Measurements from ENCODE around the gene AKAP8L. TPM values are rescaled to one million over a fixed set of nuclear protein-coding genes. Genes with fewer than 3 reads are reported as not detected.

Gene AKAP8L
- total and polyA plus RNA-seq, 9 of the 15 experiments (the other 6 are each of a cell fraction or from before 2014, with no cell fraction given): 2.4 to 116 (median 70.7) TPM

- TF ChIP-seq EP400 (IDR thresholded peaks at IDR 0.05): peak; percentile 13; the same call in 1 of the 2 replicates
- TF ChIP-seq ZNF347 (CRISPR knock-in tag; IDR thresholded peaks at IDR 0.05; ENCODE audit: low read depth): no peak
- peak; percentile 45 for TF ChIP-seq RBBP5 (IDR thresholded peaks at IDR 0.05; ENCODE audit: borderline replicate concordance, insufficient read depth, low read length, poor library complexity, severe bottlenecking)
- peak; percentile 65; the same call in 1 of the 2 replicates for TF ChIP-seq MIER1 (IDR thresholded peaks at IDR 0.05; ENCODE audit: low read depth)
- TF ChIP-seq NR2C2 (CRISPR knock-in tag; IDR thresholded peaks at IDR 0.05): no peak
- no peak for TF ChIP-seq NR2C2 (tag; IDR thresholded peaks at IDR 0.05)
- TF ChIP-seq ZNF668 (CRISPR knock-in tag; IDR thresholded peaks at IDR 0.05): no peak
- TF ChIP-seq ZNF197 (CRISPR knock-in tag; IDR thresholded peaks at IDR 0.05; ENCODE audit: low read depth): peak; percentile 87; the same call in 1 of the 2 replicates
- TF ChIP-seq POLR2H (tag; IDR thresholded peaks at IDR 0.05; ENCODE audit: low read depth): peak; percentile 53
- peak; percentile 70 for TF ChIP-seq POLR2G (IDR thresholded peaks at IDR 0.05; ENCODE audit: low read depth, low read length)
- TF ChIP-seq FOSL1 (tag; conservative IDR thresholded peaks at IDR 0.05): 0 out of 2 replicates have a peak, but pooled peaks have one; percentile 41
- no peak for TF ChIP-seq TCFL5 (CRISPR knock-in tag; conservative IDR thresholded peaks at IDR 0.05)
- TF ChIP-seq EGR1 (conservative IDR thresholded peaks at IDR 0.05): peak; percentile 81
- TF ChIP-seq ZNF12 (CRISPR knock-in tag; IDR thresholded peaks at IDR 0.05): no peak
- peak; percentile 50 for TF ChIP-seq RBFOX2 (IDR thresholded peaks at IDR 0.05; ENCODE audit: low read depth, low read length)
- TF ChIP-seq NFYB (IDR thresholded peaks at IDR 0.05; ENCODE audit: extremely low read depth, insufficient read length): no peak
- peak in 1 of 3 experiments; percentile 47; a peak in 1 of 6 replicates for TF ChIP-seq ZBTB11 (CRISPR knock-in tag; IDR thresholded peaks at IDR 0.05)
- TF ChIP-seq POLR2B (IDR thresholded peaks at IDR 0.05; ENCODE audit: low read depth, partially characterized antibody): peak; percentile 53
- no peak for TF ChIP-seq TAF9B (IDR thresholded peaks at IDR 0.05; ENCODE audit: partially characterized antibody)
- peak; percentile 12; the same call in 1 of the 2 replicates for TF ChIP-seq CREM (IDR thresholded peaks at IDR 0.05; ENCODE audit: low read depth)
- TF ChIP-seq SFPQ (IDR thresholded peaks at IDR 0.05; ENCODE audit: low read depth, low read length): no peak
- no peak for TF ChIP-seq GATAD2B (IDR thresholded peaks at IDR 0.05; ENCODE audit: borderline replicate concordance)
- TF ChIP-seq HMGN3 (IDR thresholded peaks at IDR 0.05; ENCODE audit: borderline replicate concordance, extremely low read depth, insufficient read length, low read depth, low read length): peak; percentile 11
Measured at GRCh38 chr19:15332311-15332996, 86.3 kb downstream of the AKAP8L start, which contains the start of gene BRD4 (continued).
